Measurements from ENCODE around the gene MAFG. TPM values are rescaled to one million over a fixed set of nuclear protein-coding genes. Genes with fewer than 3 reads are reported as not detected.

Gene MAFG
- total and polyA plus RNA-seq, 2 of the 13 experiments (the other 11 are each of a cell fraction or from before 2014, with no cell fraction given) = 14.5 to 20.0 TPM

- TF ChIP-seq ZNF407 (CRISPR knock-in tag; IDR thresholded peaks at IDR 0.05; ENCODE audit: not compliant biosample characterization) = peak; percentile 78
- no peak for TF ChIP-seq ZNF83 (CRISPR knock-in tag; IDR thresholded peaks at IDR 0.05; ENCODE audit: borderline replicate concordance)
- TF ChIP-seq ZNF724P (CRISPR knock-in tag; IDR thresholded peaks at IDR 0.05; ENCODE audit: borderline replicate concordance) = no peak
- peak; percentile 51; the same call in 1 of the 2 replicates for TF ChIP-seq KAT7 (CRISPR knock-in tag; IDR thresholded peaks at IDR 0.05; ENCODE audit: borderline replicate concordance)
- TF ChIP-seq GPBP1L1 (CRISPR knock-in tag; IDR thresholded peaks at IDR 0.05) = no peak
- no peak for TF ChIP-seq BCLAF1 (IDR thresholded peaks at IDR 0.05)
- 0 out of 2 replicates have a peak, but pooled peaks have one; percentile 5 for TF ChIP-seq TSC22D2 (CRISPR knock-in tag; IDR thresholded peaks at IDR 0.05; ENCODE audit: borderline replicate concordance)
- 0 out of 2 replicates have a peak, but pooled peaks have one; percentile 15 for TF ChIP-seq CSRNP1 (CRISPR knock-in tag; IDR thresholded peaks at IDR 0.05)
- TF ChIP-seq GABPA (IDR thresholded peaks at IDR 0.05; ENCODE audit: low read depth, low read length) = no peak
- peak; percentile 75 for TF ChIP-seq GABPA (CRISPR knock-in tag; IDR thresholded peaks at IDR 0.05; ENCODE audit: low read depth)
- no peak for TF ChIP-seq MIXL1 (CRISPR knock-in tag; IDR thresholded peaks at IDR 0.05)
- 0 out of 2 replicates have a peak, but pooled peaks have one; percentile 31 for TF ChIP-seq TARDBP (CRISPR knock-in tag; IDR thresholded peaks at IDR 0.05)
- TF ChIP-seq MXI1 (IDR thresholded peaks at IDR 0.05; ENCODE audit: borderline replicate concordance, low read depth, low read length) = peak; percentile 86; the same call in 1 of the 3 replicates
Observed at GRCh38 chr17:81926451-81927151, 934 bp downstream of the MAFG start (continued).

Data from HepG2 (cell line).